ENCODE data around the gene MACF1.
"Not testable (repeated sequence)": the region's sequence is repeated elsewhere in the genome, so short reads cannot be mapped to it uniquely, and the experiment has no call there.

MACF1 gene, protein sequence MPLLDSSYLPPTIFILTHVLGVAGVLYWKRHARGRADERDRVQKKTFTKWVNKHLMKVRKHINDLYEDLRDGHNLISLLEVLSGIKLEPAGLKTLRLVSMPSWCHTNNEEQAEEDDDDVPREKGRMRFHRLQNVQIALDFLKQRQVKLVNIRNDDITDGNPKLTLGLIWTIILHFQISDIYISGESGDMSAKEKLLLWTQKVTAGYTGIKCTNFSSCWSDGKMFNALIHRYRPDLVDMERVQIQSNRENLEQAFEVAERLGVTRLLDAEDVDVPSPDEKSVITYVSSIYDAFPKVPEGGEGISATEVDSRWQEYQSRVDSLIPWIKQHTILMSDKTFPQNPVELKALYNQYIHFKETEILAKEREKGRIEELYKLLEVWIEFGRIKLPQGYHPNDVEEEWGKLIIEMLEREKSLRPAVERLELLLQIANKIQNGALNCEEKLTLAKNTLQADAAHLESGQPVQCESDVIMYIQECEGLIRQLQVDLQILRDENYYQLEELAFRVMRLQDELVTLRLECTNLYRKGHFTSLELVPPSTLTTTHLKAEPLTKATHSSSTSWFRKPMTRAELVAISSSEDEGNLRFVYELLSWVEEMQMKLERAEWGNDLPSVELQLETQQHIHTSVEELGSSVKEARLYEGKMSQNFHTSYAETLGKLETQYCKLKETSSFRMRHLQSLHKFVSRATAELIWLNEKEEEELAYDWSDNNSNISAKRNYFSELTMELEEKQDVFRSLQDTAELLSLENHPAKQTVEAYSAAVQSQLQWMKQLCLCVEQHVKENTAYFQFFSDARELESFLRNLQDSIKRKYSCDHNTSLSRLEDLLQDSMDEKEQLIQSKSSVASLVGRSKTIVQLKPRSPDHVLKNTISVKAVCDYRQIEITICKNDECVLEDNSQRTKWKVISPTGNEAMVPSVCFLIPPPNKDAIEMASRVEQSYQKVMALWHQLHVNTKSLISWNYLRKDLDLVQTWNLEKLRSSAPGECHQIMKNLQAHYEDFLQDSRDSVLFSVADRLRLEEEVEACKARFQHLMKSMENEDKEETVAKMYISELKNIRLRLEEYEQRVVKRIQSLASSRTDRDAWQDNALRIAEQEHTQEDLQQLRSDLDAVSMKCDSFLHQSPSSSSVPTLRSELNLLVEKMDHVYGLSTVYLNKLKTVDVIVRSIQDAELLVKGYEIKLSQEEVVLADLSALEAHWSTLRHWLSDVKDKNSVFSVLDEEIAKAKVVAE (N-terminal part only)

DNA sequence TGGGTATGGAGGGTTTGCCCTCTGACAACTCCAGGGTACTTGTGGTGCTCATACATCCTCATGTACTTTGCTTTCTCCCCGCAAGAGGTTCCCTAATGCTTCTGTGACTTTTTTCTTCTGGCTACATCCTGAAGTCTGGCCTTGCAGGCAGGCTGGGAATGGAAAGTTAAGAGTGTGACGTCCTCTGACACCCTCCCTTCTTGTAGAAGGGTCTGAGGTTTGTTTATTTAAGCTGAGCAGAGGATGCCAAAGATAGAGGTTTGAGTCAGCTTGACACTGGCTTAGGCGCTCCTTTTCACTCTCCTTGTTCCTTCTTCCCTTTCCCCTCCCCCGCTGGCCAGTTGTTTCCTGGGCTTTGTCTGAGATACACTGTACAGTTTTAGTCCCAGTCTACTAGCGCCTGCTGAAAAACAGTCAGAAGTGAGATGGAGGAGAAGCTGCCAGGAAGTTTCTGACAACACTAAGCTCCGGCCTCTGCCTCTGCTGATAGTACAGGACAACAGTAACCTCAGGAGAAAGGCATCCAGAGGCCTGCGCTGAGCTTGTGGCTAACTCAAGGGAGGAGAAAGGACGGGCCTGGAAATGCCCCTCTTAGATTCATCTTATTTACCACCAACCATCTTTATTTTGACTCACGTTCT lies at the start of gene MACF1:
Gene MACF1, plus strand, starts transcription at position 255 of the 641 bp plus-strand sequence. Its CDS starts 328 bp downstream, at position 583.
- intact Hi-C loops (cut with DNase I): loop anchor here (10.0 kb wide), 1 partner anchor 210 kb away; no protein-coding TSS in a partner anchor
- DNase-seq: peak in 4 of 10 donors; percentile 25 to 87 (median 56)

DNA sequence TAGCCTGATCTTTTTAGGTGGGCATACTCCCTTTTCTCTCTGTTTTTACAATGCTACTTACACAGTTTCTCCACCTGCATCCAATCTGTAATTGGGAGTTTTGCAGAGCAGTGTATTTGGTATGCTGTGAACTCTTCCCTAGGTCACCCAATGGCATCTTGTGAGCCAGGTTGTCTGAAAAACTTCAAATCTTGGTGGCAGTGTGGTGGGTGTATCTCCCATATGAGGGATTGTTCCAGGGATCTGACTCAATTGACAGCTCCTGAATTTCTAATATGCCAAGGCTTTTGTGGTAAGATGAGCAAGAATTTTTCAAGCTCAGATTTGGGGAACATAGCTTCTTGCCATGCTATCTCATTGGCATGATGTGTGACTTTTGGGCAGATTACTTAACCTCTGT lies 47.2 kb upstream of the MACF1 start:
- intact Hi-C loops (cut with DNase I): no loop called here

DNA sequence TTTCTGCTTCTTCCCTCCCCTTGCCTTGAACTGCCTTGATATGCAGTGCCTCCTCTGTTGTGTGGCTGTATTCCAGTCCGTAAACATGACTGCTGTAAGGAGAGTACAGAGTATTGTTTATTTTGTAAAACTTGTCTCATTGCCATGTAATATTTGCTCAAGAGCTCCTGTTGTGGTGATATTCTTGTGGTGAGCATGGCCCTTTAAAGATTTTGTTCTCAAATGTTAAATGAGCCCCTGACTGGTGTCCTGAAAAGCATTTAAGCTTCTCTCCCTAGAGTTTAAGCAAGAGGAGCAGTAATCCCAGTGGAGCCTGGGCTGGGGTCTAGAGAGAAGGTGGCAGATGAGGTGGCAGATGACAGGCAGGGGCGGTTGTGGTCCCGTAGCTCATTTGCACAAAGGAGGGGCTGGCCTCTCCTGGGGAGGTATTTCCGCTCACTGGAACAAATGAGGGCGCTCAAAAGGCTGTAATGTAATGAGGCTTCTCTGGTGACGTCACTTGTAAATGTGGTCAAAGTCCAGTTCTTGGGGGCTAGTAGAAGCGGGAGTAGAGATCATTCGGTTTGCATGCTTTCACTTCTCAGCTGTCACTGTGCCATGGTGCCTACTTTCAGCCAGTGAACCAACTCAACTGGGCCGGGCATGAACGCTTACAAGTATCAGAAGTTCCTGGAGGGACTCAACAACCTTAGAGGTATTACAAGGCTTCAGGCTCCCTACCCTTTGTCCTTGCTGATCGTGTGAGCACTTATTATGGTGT lies 46.0 kb upstream of the MACF1 start:
- DNase-seq: peak in 1 of 10 donors; percentile 18
- intact Hi-C loops (cut with DNase I): no loop called here

More for the DNA sequence above, 47.2 kb upstream of the MACF1 start:
- DNase-seq: no peak

DNA sequence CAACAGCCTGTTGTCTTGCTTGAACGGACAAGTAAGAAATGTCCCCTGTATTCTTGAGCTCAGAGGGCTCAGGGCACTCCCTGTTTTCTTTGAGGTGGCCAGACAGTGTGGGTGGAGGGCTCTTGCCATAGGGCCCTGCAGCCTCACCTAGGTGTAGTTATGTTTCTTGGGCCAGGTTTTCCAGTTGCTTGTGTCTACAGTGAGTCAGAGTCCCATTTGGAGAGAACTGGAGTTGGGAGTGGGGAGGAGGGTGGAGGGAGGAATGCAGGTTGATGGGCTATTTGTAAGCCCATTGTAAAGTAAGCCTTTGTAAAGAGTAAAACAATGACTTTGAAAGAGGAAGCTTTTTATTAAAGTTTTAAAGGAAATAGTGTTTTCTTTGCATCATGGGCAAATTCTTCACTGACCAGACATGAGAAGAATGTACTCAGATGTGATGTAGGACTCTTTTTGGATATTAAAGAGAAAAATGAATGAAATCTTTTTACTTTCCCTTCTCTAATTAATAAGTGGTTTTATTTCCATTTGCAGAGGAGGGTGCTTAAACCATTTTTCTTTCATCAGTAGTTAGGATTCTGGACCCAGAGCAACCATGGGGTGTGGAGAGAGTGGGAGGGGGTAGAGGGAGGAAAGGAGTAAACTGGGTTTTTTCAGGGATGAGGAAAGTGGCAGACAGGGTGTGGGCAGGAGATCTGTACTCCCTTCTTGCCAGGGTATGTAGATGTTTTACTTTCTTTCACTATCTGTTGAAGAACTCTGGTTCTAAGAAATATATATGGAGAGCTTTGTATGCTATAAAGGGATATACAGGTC lies 45.1 kb upstream of the MACF1 start:
- no peak for DNase-seq
- intact Hi-C loops (cut with DNase I): no loop called here

DNA sequence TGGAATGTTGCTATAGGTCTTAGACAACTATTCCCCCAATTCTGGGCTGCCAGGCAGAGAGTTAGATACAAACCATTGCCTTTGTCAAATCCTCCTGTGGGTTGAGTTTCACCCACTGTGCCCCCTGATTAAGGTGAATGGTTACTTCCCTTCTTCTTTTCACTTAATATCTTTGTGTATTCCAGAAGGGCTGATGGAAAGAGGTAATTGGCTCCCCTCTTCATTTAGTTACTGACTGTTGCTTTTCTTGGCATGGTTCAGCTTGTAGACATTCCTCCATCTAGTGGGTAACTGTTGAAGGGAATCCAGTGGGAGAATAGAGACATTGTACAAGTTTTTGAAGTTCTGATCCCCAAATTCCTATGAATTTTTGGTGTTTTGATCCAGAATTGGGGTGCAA lies 43.8 kb upstream of the MACF1 start:
- intact Hi-C loops (cut with DNase I): no loop called here
- no peak for DNase-seq

DNA sequence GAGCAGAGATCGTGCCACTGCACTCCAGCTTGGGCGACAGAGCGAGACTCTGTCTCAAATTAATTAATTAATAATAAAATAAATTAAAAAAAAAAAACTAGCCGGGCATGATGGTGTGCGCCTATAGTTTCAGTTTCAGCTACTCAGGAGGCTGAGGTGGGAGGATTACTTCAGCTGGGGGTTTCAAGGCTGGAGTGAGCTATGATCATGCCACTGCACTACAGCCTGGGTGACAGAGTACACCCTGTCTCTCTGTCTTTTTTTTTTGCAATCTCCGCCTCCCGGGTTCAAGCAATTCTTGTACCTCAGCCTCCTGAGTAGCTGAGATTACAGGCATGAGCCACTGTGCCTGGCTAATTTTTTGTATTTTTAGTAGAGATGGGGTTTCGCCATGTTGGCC lies 42.7 kb upstream of the MACF1 start:
- DNase-seq; intact Hi-C loops (cut with DNase I): not testable (repeated sequence)

DNA sequence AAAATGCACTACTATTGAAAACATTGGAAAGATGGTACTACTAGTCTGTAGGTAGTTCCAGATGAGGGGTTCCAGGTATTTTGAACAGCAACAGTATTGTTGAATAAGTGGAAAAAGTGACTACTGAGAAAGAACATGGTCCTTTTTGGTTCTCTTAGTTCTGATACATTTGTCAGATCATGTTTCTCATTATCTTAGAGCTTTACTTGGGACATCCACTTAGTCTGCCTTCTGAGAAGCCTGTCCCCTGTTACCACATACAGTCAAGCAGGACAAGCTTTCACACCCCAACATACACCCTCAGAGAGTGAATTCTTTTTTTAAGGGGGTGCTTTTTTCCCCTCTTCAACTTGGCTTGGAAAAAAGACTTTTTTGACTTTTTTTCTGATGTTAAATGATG lies 41.0 kb upstream of the MACF1 start:
- intact Hi-C loops (cut with DNase I): no loop called here
- DNase-seq: no peak

DNA sequence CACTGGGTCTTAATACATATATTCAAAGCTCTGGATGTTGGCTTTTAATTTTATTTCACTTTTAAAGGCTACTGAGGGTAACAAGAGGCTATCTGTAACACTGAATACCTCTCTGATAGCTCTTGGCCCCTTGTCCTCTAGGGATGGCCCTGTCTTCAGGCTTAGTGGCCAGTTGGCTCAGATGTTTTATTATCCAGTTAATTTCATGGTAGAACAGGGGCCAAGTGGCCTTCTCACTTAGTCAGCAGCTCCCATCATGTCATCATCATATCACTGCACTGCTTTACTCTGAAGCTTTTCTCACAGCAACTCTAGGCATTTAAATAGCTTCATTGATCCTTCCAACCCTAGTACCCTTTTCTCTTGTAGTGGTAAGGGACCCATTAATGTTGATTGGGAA lies 40.2 kb upstream of the MACF1 start:
- DNase-seq: no peak

DNA sequence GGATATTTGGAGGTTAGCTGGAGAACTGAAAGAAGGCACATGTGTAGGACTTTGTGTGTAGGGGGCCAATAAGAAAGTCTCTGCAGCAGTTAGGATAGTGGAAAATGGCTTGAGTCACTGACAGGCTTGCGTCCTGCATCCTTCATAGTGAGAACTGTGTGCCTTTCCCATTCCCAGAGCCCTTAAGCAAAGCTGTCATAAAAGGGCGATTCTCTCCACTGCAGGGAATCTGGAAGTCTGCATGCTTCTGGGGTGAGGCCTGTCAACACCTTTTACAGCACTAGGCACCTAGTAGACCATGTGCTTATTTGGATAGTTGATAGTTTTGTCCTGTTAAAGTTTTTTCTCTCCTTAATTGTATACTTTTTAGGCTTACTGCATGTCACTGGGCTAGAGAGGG lies 39.4 kb upstream of the MACF1 start:
- intact Hi-C loops (cut with DNase I): no loop called here
- DNase-seq: no peak

More for the DNA sequence above, 40.2 kb upstream of the MACF1 start:
- intact Hi-C loops (cut with DNase I): no loop called here

DNA sequence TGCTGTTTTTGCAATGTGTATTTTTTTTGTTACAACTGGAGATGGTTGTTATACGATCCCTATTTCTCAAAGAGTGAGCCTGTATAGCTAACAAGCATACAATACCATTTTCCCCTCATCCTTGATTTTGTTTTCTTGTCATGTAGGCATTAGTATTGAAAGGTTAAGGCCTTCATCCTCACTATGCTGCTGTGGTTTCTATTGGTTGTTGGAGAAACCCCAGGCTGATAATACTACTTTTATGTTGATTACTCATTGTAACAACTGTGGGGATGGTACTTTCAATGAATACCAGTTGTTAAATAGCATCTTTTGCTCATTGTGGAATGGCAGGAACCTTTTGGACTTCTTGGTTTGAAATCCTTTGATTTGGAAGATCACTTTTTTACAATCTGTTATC lies 39.0 kb upstream of the MACF1 start:
- intact Hi-C loops (cut with DNase I): no loop called here
- DNase-seq: no peak

DNA sequence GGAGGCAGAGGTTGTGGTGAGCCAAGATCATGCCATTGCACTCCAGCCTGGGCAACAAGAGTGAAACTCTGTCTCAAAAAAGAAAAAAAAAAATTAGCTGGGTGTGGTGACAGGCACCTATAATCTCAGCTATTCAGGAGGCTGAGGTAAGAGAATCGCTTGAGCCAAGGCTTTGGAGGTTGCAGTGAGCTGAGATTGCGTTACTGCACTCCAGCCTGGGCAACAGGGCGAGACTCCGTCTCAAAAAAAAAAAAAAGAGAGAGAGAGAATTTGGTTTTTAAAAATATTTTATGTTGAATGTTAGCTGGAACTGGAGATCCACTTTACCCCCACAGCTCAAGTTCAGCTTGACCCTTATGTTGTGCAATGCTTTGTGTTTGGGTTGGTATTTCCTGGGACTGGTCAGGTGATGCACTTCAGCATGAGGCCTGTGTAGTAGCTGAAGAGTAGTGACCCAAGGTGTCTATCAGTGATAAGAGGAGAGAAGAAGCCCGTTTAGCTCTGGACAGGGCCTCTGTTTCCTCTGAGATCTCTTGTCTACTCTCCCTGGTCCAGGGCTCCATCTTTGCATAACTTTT lies 36.8 kb upstream of the MACF1 start:
- no peak for DNase-seq
- intact Hi-C loops (cut with DNase I): no loop called here

DNA sequence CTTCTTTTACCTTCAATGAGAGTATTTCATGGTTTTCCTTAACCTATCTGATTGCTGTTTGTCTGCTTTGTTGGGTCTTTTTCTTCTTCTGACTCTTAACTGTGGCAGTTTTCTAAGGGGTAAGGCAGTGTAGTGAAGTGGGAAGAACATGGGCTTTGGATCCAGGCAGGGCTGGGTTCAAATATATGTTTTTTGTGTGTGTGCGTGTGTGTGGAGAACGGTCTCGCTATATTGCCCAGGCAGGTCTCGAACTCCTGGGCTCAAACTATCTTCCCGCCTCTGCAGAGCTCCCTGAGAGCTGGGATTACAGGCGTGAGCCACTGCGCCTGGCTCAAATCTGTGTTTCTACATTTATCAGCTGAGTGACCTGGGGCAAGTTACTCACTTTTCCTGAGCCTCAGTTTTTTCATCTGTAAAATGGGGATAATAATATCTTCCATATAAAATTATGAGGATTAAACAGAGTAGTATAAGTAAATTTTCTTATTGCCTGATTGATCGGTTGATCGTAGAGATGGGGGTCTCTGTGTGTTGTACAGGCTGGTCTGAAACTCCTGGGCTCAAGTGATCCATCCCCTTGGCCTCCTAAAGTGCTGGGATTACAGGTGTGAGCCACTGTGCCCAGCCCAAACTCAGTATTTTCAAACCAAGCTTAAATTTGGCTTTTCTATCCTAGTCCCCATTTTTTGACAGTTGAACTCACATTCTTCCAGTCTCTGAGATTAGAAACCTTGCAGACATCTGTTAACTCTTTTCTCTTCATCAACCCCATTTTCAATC lies 36.0 kb upstream of the MACF1 start:
- intact Hi-C loops (cut with DNase I): no loop called here
- no peak for DNase-seq

DNA sequence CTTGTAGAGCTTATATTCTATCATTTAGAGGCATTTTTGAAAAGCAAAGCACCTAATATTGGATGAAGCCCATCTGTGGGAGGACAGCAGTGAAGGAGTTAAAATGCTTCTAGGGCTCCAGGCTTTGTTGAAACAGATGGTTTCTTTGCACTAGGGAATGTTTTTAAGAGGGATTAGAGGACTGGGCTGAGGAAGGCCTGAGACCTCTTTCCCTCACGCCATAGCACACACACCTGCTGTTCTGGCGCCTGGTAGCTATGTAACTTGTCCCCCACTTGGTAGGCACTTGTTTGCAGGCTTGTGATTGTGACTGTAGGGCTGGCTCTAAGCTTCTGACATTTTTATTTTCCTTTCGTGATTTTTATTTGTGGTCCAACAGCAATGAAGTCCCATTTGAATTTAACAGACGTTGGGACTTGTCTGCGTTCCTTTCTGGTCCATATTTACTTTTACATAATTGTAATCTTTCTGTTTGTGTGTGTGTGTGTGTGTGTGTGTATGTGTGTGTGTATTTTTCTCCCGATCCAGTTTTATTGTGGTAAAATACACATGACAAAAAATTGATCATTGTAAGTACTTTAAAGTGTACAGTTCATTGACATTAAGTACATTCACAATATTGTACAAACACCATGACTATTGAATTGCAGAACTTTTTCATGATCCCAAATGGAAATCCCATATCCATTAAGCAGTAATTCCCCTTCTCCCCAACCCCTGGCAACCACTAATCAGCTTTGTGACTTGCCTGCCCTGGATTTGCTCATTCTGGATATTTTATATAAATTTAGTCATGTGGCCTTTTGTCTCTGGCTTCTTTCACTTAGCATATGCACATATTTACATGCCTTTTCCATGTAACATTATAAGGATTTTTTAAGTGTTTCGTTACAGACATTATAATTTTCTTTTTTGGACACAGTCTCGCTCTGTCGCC lies 33.5 kb upstream of the MACF1 start:
- intact Hi-C loops (cut with DNase I): no loop called here
- no peak for DNase-seq

DNA sequence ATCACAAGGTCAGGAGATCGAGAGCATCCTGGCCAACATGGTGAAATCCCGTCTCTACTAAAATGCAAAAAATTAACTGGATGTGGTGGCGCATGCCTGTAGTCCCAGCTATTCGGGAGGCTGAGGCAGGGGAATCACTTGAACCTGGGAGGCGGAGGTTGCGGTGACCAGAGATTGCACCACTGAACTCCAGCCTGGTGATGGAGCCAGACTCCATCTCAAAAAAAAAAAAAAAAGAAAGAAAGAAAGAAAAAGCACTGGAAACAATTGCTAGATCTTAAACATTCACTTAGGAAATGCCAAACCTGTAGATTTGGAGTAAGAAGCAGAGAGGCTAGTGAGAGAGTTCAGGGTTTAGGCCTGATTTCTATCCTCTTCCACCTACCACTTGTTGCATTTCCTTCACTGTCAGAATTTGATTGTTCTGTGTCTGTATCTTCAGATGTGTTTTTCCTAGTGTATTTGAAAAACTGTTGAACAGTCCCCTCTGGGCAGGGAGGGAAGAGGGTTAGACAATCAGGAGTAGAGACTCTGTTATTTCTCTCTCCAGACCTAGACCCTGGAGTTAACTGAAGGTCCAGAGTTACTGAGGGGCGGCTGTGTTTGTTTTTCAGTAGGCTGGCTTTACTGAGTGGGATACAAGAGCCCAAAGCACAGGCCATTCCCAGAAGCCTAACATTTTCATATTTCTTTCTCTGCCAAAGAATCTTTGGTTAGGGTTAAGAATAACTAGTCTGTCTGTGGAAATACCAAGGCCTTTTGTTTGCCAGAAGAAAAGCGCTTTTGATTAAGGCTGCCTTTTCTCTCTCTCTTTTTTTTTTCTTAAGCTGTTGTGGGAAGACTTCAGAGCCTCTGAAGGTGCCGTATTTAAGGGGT lies 31.1 kb upstream of the MACF1 start:
- intact Hi-C loops (cut with DNase I): no loop called here
- DNase-seq: no peak

DNA sequence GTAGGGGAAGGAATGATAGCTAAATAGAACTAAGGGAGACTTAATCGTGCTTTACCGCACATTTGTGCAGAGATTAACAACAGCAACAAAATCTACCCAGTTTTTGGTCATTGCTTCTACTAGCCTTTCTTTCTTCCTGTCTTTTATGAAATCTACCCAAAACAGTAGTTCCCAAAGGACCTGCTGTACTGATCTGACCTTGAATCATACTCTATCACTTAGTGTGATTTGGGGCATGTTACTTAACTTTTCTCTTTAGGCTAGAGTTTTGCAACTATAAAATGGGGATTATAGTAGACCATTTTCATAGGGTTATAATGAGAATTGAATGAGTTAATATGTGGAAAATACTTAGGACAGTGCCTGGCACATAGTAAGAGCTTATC lies 30.5 kb upstream of the MACF1 start:
- intact Hi-C loops (cut with DNase I): no loop called here

More for the DNA sequence above, 30.5 kb upstream of the MACF1 start:
- DNase-seq: no peak
